ENCODE measurements around the gene ARHGAP24.

GRCh38 chr4:85808104-85808503 lies 333.2 kb downstream of the ARHGAP24 start:
- TF ChIP-seq CTCF (IDR thresholded peaks at IDR 0.05): no peak
- TF ChIP-seq POLR2A (IDR thresholded peaks at IDR 0.05): no peak
